Measurements from ENCODE around the gene CALY.

CALY gene

GRCh38 chr10:133362846-133363245 lies 26.1 kb upstream of the CALY start:
- CTCF ChIA-PET, result no interaction called here
- POLR2A ChIA-PET, result interaction anchor here (0.7 kb wide), 1 partner anchor 15 kb away, joined by 4 read pairs; no protein-coding TSS in a partner anchor
- no peak for TF ChIP-seq FOXA1 (IDR thresholded peaks at IDR 0.05)
- TF ChIP-seq HDGF (IDR thresholded peaks at IDR 0.05; ENCODE audit: borderline replicate concordance), result no peak
- TF ChIP-seq PKNOX1 (IDR thresholded peaks at IDR 0.05), result no peak
- no peak for TF ChIP-seq FOXK2 (IDR thresholded peaks at IDR 0.05)
- TF ChIP-seq CTBP1 (IDR thresholded peaks at IDR 0.05; ENCODE audit: borderline replicate concordance), result no peak
- no peak for TF ChIP-seq LEF1 (IDR thresholded peaks at IDR 0.05; ENCODE audit: borderline replicate concordance)
- no peak for TF ChIP-seq FOXM1 (IDR thresholded peaks at IDR 0.05; ENCODE audit: borderline replicate concordance)
- no peak for TF ChIP-seq L3MBTL2 (conservative IDR thresholded peaks at IDR 0.05)
- TF ChIP-seq BHLHE40 (IDR thresholded peaks at IDR 0.05; ENCODE audit: borderline replicate concordance), result no peak
- DNase-seq (ENCODE audit: extremely low spot score), result no peak

DNA sequence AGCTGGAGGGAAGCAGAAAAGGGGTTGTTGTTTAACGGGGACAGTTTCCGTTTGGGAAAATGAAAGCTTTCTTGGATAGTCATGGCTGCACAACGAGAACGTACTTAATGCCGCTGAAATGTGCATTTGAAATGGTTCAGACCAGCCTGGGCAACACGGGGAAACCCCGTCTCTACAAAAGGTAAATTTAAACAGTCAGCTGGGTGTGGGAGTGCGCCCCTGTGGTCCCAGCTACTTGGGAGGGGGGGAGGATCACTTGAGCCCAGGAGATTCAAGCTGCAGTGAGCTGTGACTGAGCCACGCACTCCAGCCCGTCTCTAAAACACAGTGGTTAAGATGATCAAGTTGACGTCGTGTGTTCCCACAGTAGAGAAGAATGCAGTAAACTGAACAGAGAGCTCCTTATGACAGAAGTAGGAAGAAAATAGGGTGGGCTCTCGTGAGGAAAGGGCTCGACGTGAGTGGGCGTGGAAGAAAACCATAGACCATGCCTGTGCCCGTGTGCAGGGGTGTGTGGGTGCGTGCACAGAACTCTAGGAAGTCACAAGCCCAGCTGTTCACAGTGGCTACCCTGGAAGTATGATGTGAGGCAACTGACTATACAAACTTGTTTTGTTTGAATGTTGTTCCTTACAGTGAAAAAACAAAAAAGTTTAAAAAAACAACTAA lies 25.2 kb upstream of the CALY start:
- POLR2A ChIA-PET, result interaction anchor here (1.3 to 2.5 kb wide), 2 partner anchors 9 to 12 kb away, joined by 6 to 23 read pairs; partner anchors contain the start of gene ECHS1
- CTCF ChIA-PET, result interaction anchor here (1.6 kb wide), 1 partner anchor 32 kb away, joined by 7 read pairs; no protein-coding TSS in a partner anchor

DNA sequence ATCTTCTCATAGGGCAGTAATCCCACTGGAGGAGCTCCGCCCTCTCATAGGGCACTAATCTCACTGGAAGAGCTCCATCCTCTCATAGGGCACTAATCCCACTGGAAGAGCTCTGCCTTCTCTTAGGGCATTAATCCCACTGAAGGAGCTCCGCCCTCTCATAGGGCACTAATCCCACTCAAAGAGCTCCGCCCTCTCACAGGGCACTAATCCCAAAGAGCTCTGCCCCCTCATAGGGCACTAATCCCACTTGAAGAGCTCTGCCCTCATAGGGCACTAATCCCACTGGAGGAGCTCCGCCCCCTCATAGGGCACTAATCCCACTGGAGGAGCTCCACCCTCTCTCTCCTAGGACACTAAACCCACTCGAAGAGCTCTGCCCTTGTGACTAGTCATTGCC lies 24.5 kb upstream of the CALY start:
- no peak for TF ChIP-seq L3MBTL2 (conservative IDR thresholded peaks at IDR 0.05)
- no peak for TF ChIP-seq FOXK2 (IDR thresholded peaks at IDR 0.05)
- no peak for TF ChIP-seq ELF4 (IDR thresholded peaks at IDR 0.05)
- TF ChIP-seq FOXM1 (IDR thresholded peaks at IDR 0.05; ENCODE audit: borderline replicate concordance), result no peak
- TF ChIP-seq TARDBP (IDR thresholded peaks at IDR 0.05), result no peak
- no peak for TF ChIP-seq CTBP1 (IDR thresholded peaks at IDR 0.05; ENCODE audit: borderline replicate concordance)
- TF ChIP-seq BHLHE40 (IDR thresholded peaks at IDR 0.05; ENCODE audit: borderline replicate concordance), result no peak
- TF ChIP-seq LEF1 (IDR thresholded peaks at IDR 0.05; ENCODE audit: borderline replicate concordance), result no peak
- TF ChIP-seq SUZ12 (IDR thresholded peaks at IDR 0.05), result no peak
- TF ChIP-seq FOXA1 (IDR thresholded peaks at IDR 0.05), result no peak
- no peak for TF ChIP-seq ZNF384 (IDR thresholded peaks at IDR 0.05)
- no peak for TF ChIP-seq NFRKB (IDR thresholded peaks at IDR 0.05)
- no peak for TF ChIP-seq PKNOX1 (IDR thresholded peaks at IDR 0.05)
- TF ChIP-seq HDGF (IDR thresholded peaks at IDR 0.05; ENCODE audit: borderline replicate concordance), result no peak
- no peak for TF ChIP-seq ARNT (IDR thresholded peaks at IDR 0.05)
- TF ChIP-seq SP1 (IDR thresholded peaks at IDR 0.05), result no peak
- ChIA-PET CTCF (interaction anchor here (1.0 to 1.6 kb wide), 2 partner anchors 25 to 32 kb away, joined by 3 to 7 read pairs; partner anchors contain the start of gene CALY), POLR2A (interaction anchor here (1.3 to 2.5 kb wide), 2 partner anchors 9 to 12 kb away, joined by 6 to 23 read pairs; partner anchors contain the start of gene ECHS1)
- DNase-seq (ENCODE audit: extremely low spot score), result no peak

More for the DNA sequence above, 25.2 kb upstream of the CALY start:
- TF ChIP-seq FOXA1 (IDR thresholded peaks at IDR 0.05), result no peak
- TF ChIP-seq LEF1 (IDR thresholded peaks at IDR 0.05; ENCODE audit: borderline replicate concordance), result no peak
- no peak for DNase-seq (ENCODE audit: extremely low spot score)

- ChIA-PET CTCF (interaction anchor here (1.0 kb wide), 1 partner anchor 24 kb away, joined by 3 read pairs; the partner anchor contains the start of gene CALY), POLR2A (interaction anchor here (2.5 kb wide), 1 partner anchor 13 kb away, joined by 23 read pairs; the partner anchor contains the start of gene ECHS1)
- TF ChIP-seq NFRKB (IDR thresholded peaks at IDR 0.05), result no peak
- no peak for TF ChIP-seq PKNOX1 (IDR thresholded peaks at IDR 0.05)
- DNase-seq (ENCODE audit: extremely low spot score), result no peak
Measured at GRCh38 chr10:133359972-133360610, 23.4 kb upstream of the CALY start.

GRCh38 chr10:133359554-133359971 lies 22.9 kb upstream of the CALY start:
- no peak for TF ChIP-seq FOXA1 (IDR thresholded peaks at IDR 0.05)
- no peak for TF ChIP-seq CTBP1 (IDR thresholded peaks at IDR 0.05; ENCODE audit: borderline replicate concordance)
- no peak for TF ChIP-seq NFRKB (IDR thresholded peaks at IDR 0.05)
- TF ChIP-seq ARNT (IDR thresholded peaks at IDR 0.05), result no peak
- no peak for TF ChIP-seq PKNOX1 (IDR thresholded peaks at IDR 0.05)
- TF ChIP-seq BHLHE40 (IDR thresholded peaks at IDR 0.05; ENCODE audit: borderline replicate concordance), result no peak
- no peak for TF ChIP-seq FOXM1 (IDR thresholded peaks at IDR 0.05; ENCODE audit: borderline replicate concordance)
- TF ChIP-seq ZNF384 (IDR thresholded peaks at IDR 0.05), result no peak
- TF ChIP-seq LEF1 (IDR thresholded peaks at IDR 0.05; ENCODE audit: borderline replicate concordance), result no peak
- TF ChIP-seq SUZ12 (IDR thresholded peaks at IDR 0.05), result no peak
- TF ChIP-seq SP1 (IDR thresholded peaks at IDR 0.05), result no peak
- no peak for TF ChIP-seq HDGF (IDR thresholded peaks at IDR 0.05; ENCODE audit: borderline replicate concordance)
- no peak for TF ChIP-seq FOXK2 (IDR thresholded peaks at IDR 0.05)
- TF ChIP-seq TARDBP (IDR thresholded peaks at IDR 0.05), result no peak
- TF ChIP-seq ELF4 (IDR thresholded peaks at IDR 0.05), result no peak
- TF ChIP-seq L3MBTL2 (conservative IDR thresholded peaks at IDR 0.05), result no peak
- no peak for DNase-seq (ENCODE audit: extremely low spot score)
- ChIA-PET CTCF (no interaction called here), POLR2A (interaction anchor here (0.6 kb wide), 1 partner anchor 14 kb away, joined by 3 read pairs; the partner anchor contains the start of gene ECHS1)
